Inflammatory macrophage (primary cell): ENCODE measurements around the gene ZFYVE19.

Experiments used
- DNase-seq, 2 donors: peaks; one replicate each; pipeline ENCODE4 v3.0.0-alpha.2; 2020 to 2022

Gene ZFYVE19

GRCh38 chr15:40775740-40776536 lies 31.0 kb upstream of the ZFYVE19 start:
- no peak for DNase-seq

DNA sequence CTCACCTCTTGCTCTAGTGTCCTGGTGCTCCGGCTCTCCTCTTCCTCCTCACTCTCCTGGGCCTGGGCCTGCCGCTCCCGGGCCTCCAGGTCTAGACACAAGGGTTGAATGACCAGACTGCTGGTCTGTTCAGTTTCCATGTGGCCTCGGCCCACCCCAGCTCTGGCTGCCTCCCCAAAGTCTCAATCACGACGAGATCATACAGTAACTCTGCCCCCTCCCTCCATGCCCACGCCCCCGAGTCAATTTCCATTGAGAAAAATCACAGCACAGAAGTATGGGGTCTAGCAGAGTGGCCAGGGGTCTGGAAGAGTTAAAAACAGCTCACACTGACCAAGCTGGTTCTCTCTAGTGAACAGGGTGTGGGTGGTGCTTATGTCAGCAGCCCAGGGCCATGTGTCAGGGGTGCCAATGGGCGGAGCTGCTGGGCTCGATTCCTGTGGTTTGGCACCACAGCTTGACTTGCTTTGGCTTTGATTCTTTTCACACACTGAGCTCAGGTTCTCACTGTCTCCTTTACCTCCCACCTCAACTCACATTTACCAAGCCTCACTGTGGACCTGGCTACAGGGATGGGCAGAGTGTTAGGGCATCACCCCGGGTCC lies 30.2 kb upstream of the ZFYVE19 start:
- peak; percentile 55 to 72 for DNase-seq

- peak; percentile 33 to 65 for DNase-seq
These were observed 24.2 kb upstream of the ZFYVE19 start for GRCh38 chr15:40782609-40783227.

- DNase-seq, result no peak
These were observed 21.7 kb upstream of the ZFYVE19 start for GRCh38 chr15:40785164-40785563.

- DNase-seq, result no peak
These were observed 21.1 kb upstream of the ZFYVE19 start for GRCh38 chr15:40785814-40786213.

DNA sequence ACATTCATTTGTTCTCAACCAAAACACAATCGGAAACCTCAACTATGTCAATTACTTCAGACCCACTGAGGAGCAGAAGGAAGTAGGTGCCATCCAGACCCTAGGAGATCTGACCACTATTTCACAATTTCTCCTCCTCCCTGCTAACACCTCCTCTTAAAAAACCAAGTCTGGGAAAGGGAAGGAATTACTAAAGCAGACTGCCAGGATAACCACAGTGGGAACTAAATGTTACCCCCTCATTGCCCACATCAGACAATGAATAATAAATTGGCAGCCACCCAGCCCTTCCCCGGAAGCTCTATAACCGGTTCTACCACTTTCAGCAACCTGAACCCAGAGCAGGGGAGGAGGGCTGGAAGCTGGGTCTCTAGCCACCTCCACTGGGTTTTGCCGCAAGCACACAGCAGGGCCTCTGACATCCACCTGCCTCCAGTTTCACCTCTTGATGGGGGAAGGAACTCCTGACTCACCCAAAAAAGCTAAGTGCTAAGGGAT lies 19.5 kb upstream of the ZFYVE19 start:
- peak in 1 of 2 donors; percentile 34 for DNase-seq

- DNase-seq, result no peak
These were observed 18.9 kb upstream of the ZFYVE19 start for GRCh38 chr15:40787991-40788390.

DNA sequence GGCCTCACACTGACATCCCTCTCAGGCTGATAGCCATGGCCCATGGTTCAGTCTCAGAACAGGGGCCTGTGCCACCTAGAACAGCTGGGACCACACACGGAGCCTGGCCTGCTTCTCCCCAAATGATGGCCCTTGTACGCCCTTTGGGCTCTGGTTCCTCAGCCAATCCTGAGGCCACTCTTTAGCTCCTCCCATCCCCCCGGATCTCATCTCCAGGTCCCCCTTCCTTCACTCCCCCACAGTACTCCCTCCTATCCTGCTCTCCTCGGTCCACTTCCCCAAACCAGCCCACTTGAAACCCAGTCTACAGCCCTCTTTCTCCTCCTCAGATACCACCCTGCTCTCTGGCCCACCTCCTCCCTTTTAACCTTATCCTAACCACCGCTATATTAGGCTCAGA lies 17.8 kb upstream of the ZFYVE19 start:
- DNase-seq, result no peak

DNA sequence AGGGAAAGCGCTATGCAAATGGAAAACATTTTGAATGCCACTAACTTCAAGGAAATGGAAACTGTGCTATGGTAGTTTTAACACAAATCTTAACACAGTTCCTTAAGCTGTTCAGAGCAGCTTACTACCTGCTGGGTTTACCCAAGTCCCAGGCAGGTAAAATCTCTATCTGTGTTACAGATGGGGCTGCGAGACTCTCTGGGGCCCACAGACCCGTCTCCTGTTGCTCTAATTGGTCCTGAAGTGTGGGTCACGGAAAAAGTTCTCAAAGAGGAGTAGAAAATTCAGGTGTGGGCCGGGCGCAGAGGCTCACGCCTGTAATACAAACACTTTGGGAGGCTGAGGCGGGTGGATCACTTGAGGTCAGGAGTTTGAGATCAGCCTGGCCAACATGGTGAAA lies 16.9 kb upstream of the ZFYVE19 start:
- no peak for DNase-seq

- DNase-seq, result no peak
These were observed 16.2 kb upstream of the ZFYVE19 start for GRCh38 chr15:40790718-40791117.

- DNase-seq, result no peak
These were observed 14.5 kb upstream of the ZFYVE19 start for GRCh38 chr15:40792394-40792793.

- peak in 1 of 2 donors; percentile 12 for DNase-seq
These were observed 13.5 kb upstream of the ZFYVE19 start for GRCh38 chr15:40793216-40793989.

DNA sequence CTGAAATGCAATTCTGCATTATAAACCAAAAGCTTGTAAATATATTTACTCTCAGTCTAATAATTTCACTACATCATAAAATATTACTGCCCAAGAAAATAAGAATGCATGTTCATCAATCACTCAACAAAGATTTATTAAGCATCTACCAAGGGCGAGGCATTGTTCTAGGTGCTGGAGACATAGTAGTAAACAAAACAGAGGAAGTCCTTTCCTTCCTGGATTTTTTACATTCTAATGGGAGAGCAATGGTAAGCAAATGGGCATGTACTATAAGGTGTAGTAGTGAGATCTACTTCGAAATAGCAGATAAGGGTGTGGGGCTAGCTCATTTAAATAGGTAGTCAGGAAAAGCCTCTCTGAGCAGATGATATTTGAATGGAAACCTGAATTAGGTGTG lies 10.8 kb upstream of the ZFYVE19 start:
- DNase-seq, result no peak

DNA sequence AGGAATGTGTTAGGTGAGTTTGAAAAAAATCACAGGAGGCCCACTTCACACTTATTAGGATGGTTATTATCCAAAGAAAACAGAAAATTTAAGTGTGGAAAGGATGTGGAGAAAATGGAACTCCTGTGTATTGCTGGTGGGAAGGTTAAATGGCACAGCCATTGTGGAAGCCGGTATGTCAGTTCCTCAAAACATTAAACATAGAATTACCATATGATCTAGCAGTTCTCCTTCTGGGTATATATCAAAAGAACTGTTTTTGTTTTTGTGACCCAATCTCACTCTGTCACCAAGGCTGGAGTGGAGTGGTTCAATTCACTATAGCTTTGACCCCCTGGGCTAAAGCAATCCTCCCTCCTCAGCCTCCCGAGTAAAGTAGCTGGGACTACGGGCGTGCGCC lies 10.4 kb upstream of the ZFYVE19 start:
- DNase-seq, result peak; percentile 51 to 67

GRCh38 chr15:40799523-40799922 lies 7.4 kb upstream of the ZFYVE19 start:
- no peak for DNase-seq

- DNase-seq, result no peak
These were observed 3.8 kb upstream of the ZFYVE19 start for GRCh38 chr15:40803076-40803475.

GRCh38 chr15:40803688-40804087 lies 3.2 kb upstream of the ZFYVE19 start:
- no peak for DNase-seq

- DNase-seq, result no peak
These were observed 239 bp upstream of the ZFYVE19 start for GRCh38 chr15:40806672-40807027.

DNA sequence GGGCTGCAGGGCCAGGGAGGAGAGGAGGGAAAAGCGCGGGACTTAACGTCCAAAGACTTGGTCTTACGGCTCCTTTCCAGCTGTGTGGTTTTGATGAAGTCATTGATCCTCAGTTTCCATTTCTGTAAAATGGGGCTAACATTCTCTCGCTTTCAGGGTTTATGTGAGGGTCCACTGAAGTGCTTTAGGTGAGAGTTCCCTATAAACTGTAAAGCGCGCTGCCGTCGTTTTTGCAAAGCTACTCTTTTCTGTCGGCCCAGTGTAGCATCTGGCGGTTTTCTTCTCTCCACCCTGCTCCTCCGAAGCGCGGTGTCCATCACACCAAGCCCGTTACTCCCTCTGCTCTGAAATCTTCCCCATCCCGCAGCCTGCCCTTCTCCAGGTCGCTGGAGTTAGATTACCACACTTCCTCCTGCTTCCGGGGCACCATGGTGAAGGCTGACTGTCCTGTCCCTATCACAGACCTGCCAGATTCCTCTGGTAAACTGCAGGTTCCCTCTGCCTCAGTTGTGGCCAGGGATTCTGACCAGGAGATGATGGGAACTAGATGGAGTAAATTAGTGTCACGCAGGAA lies 1.1 kb downstream of the ZFYVE19 start:
- peak in 1 of 2 donors; percentile 16 for DNase-seq

- DNase-seq, result no peak
These were observed 2.1 kb downstream of the ZFYVE19 start for GRCh38 chr15:40808861-40809450.

GRCh38 chr15:40812721-40813425 lies 6.0 kb downstream of the ZFYVE19 start:
- no peak for DNase-seq
